Measurements from ENCODE around the gene MAN1A1. TPM values are rescaled to one million over a fixed set of nuclear protein-coding genes. Genes with fewer than 3 reads are reported as not detected.

Gene MAN1A1
- 89.9 and 98.3 TPM in 2 replicates for total RNA-seq

DNA sequence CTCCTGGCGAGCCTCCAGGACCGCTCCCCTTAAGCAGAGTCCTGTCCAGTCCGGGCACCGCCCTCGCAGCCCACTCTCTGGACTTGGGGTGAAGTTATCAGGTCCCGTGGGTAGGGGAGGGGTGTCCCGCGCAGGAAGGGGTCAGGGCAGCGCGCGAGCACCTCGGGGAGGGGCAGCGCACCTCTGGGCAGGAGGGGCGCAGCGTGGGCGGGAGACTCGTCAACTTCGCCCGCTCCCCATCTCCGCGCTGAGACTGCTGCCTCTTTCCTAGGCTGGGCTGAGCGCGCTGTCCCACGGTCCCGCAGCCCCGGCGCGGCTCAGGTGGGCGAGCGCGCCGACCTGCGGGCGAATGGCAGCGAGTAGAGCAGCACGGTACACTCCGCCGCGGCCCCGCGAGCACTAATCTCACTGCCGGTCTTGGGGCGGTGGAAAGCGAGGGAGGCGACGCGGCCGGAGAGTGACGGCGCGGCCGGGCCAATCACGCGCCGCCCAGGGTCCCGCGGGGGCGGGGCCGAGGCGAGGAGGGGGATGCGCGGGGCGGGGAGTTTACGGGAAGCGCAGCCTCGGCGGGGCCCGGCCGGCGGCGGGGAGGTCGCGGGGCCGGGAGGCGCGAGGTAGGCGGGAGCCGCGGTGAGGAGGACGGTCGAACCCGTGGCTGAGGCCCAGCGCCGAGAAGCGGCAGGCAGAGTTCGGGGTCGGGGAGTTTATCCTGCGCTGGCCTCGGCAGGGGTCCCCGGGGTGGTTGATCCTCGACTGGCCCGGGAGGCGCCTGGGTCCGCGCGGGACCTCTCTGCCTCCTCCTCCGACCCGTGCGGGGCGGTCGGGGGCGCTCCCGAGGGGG, at the start of gene MAN1A1:
MAN1A1 (minus strand) TSS at position 401 of the 841 bp plus-strand sequence. CDS start 696 bp downstream, outside the sequence.

Small RNAs within 50 kb of the gene (small RNA-seq; reads per million reads assigned to genes)
- gene AL022722.2 (not detected), gene RNU6-194P (not detected)
